ENCODE results near the gene FAM117A. TPM values are rescaled to one million over a fixed set of nuclear protein-coding genes. Genes with fewer than 3 reads are reported as not detected.

Gene FAM117A
- total and polyA plus RNA-seq, 2 experiments from 2014 or later: 14.9 to 27.9 TPM

GRCh38 chr17:49748223-49748622, 15.7 kb downstream of the FAM117A start:
- Histone ChIP-seq H3K4me1 (ENCODE audit: insufficient read depth) (no peaks in the 10 kb centered on the region), H3K79me2 (peaks cover 6% of the 10 kb centered on the region), H3K36me3 (replicated peaks; ENCODE audit: insufficient read depth, low read depth) (no peaks in the 10 kb centered on the region), H3K4me2 (no peak overlapping the region), H3K27me3 (no peaks in the 10 kb centered on the region), H3K9me2 (replicated peaks; ENCODE audit: insufficient read depth) (no peaks in the 10 kb centered on the region), H3K9me3 (ENCODE audit: low read depth) (no peaks in the 10 kb centered on the region), H3K27ac (no peak overlapping the region), H3K4me3 (no peak overlapping the region), H2AFZ (no peak overlapping the region), H4K20me1 (ENCODE audit: insufficient read depth, poor library complexity, severe bottlenecking) (no peaks in the 10 kb centered on the region)
- no peak for DNase-seq (ENCODE audit: low spot score)
- TF ChIP-seq EZH2 (IDR thresholded peaks at IDR 0.05; ENCODE audit: borderline replicate concordance): no peak
- no peak for TF ChIP-seq CTCF (IDR thresholded peaks at IDR 0.05; ENCODE audit: poor library complexity)
- no peak for TF ChIP-seq EZH2phosphoT487 (IDR thresholded peaks at IDR 0.05; ENCODE audit: low read depth, severe bottlenecking, unreplicated experiment)
- WGBS (ENCODE audit: low lambda C conversion rate, missing lambda C conversion rate): 97% methylated on average over 3 of the region's 3 CpGs

GRCh38 chr17:49747632-49748031, 16.3 kb downstream of the FAM117A start:
- no peak for DNase-seq (ENCODE audit: low spot score)
- Histone ChIP-seq H3K4me3 (no peak overlapping the region), H3K9me2 (replicated peaks; ENCODE audit: insufficient read depth) (no peaks in the 10 kb centered on the region), H3K79me2 (peaks cover 8% of the 10 kb centered on the region), H2AFZ (no peak overlapping the region), H3K9me3 (ENCODE audit: low read depth) (no peaks in the 10 kb centered on the region), H4K20me1 (ENCODE audit: insufficient read depth, poor library complexity, severe bottlenecking) (no peaks in the 10 kb centered on the region), H3K27me3 (no peaks in the 10 kb centered on the region), H3K27ac (no peak overlapping the region), H3K4me1 (ENCODE audit: insufficient read depth) (no peaks in the 10 kb centered on the region), H3K36me3 (replicated peaks; ENCODE audit: insufficient read depth, low read depth) (no peaks in the 10 kb centered on the region), H3K4me2 (no peak overlapping the region)
- TF ChIP-seq EZH2phosphoT487 (IDR thresholded peaks at IDR 0.05; ENCODE audit: low read depth, severe bottlenecking, unreplicated experiment) (no peak), CTCF (IDR thresholded peaks at IDR 0.05; ENCODE audit: poor library complexity) (no peak), EZH2 (IDR thresholded peaks at IDR 0.05; ENCODE audit: borderline replicate concordance) (no peak)
- 89% methylated on average over 1 of the region's 1 CpG for WGBS (ENCODE audit: low lambda C conversion rate, missing lambda C conversion rate)

- Histone ChIP-seq H3K9me3 (ENCODE audit: low read depth) (no peaks in the 10 kb centered on the region), H2AFZ (no peak overlapping the region), H3K79me2 (peaks cover 15% of the 10 kb centered on the region), H3K27ac (no peak overlapping the region), H3K9me2 (replicated peaks; ENCODE audit: insufficient read depth) (no peaks in the 10 kb centered on the region), H3K4me3 (no peak overlapping the region), H3K4me1 (ENCODE audit: insufficient read depth) (no peaks in the 10 kb centered on the region), H3K27me3 (no peaks in the 10 kb centered on the region), H3K4me2 (no peak overlapping the region), H4K20me1 (ENCODE audit: insufficient read depth, poor library complexity, severe bottlenecking) (no peaks in the 10 kb centered on the region), H3K36me3 (replicated peaks; ENCODE audit: insufficient read depth, low read depth) (no peaks in the 10 kb centered on the region)
- no peak for DNase-seq (ENCODE audit: low spot score)
- TF ChIP-seq EZH2phosphoT487 (IDR thresholded peaks at IDR 0.05; ENCODE audit: low read depth, severe bottlenecking, unreplicated experiment) (no peak), CTCF (IDR thresholded peaks at IDR 0.05; ENCODE audit: poor library complexity) (no peak), EZH2 (IDR thresholded peaks at IDR 0.05; ENCODE audit: borderline replicate concordance) (no peak)
- 79% methylated on average over 5 of the region's 5 CpGs for WGBS (ENCODE audit: low lambda C conversion rate, missing lambda C conversion rate)
Observed at GRCh38 chr17:49746791-49747490, 17.0 kb downstream of the FAM117A start.
